HG03378 (cell line): Measurements from ENCODE around the gene ATP13A1.
"Not testable (repeated sequence)": the region's sequence is repeated elsewhere in the genome, so short reads cannot be mapped to it uniquely, and the experiment has no call there.

Experiments
- ATAC-seq: cut with Tn5 transposase; IDR thresholded peaks from one replicate; pipeline ENCODE4 v1.9.1; 2021; ENCODE audit warnings: mild to moderate bottlenecking, moderate library complexity; ENCODE audit not compliant: unreplicated experiment

ATP13A1 gene

DNA sequence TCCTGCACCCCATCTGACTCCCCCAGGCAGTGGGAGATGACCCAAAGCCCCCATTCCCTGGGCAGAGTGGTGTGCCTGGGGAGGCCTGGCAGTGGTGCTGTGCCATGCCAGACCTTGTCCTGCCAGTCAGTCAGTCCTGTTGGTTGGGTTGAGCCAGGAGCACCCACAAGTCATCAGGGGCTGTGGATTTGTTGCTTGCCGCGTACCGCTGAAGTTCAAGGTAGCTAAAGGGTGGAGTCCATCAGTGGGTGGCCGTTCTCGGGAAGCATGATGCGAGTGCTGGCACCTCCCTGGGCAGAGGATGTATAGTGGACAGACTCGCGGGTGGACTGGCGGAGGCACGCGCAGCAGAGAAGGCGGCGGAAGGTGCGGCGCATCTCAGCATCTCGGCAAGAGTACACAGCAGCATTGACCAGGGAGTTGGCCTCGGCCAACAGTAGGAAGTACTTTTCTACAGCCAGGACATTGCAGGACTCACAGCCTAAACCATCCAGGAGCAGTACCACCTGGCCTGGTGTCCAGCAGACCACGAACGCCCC lies 39.4 kb downstream of the ATP13A1 start:
- ATAC-seq, result no peak

GRCh38 chr19:19623383-19623782 lies 40.1 kb downstream of the ATP13A1 start:
- ATAC-seq, result no peak

- no peak for ATAC-seq
These were observed 43.6 kb downstream of the ATP13A1 start for GRCh38 chr19:19619849-19620210.

DNA sequence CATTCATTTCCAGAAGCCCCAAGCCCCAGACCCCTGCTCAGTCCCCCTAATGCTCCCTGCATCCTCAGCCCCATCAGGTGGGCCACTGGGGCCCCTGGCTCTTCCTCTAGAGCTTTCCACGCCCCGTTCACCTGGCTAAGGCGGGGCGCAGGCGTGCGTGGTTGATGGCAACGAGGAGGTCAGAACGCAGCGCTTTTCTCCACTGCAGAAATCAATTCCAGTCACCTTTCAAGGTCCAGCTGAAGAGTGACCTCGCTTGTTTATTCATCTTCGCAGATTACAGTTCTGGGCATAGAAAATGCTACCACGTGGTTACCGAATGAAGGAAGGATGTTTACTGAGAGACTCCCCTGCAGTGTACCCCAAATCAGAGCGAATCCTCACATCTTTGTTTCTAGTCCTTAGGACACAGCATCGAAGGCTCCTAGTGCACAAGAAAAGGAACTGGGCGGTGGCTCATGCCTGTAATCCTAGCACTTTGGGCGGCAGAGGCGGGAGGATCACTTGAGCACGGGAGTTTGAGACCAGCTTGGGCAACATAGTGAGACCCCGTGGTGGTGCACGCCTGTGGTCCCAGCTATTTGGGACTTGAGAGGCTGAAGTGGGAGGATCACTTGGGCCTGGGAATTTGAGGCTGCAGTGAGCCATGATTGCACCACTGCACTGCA lies 44.2 kb downstream of the ATP13A1 start:
- ATAC-seq, result no peak

DNA sequence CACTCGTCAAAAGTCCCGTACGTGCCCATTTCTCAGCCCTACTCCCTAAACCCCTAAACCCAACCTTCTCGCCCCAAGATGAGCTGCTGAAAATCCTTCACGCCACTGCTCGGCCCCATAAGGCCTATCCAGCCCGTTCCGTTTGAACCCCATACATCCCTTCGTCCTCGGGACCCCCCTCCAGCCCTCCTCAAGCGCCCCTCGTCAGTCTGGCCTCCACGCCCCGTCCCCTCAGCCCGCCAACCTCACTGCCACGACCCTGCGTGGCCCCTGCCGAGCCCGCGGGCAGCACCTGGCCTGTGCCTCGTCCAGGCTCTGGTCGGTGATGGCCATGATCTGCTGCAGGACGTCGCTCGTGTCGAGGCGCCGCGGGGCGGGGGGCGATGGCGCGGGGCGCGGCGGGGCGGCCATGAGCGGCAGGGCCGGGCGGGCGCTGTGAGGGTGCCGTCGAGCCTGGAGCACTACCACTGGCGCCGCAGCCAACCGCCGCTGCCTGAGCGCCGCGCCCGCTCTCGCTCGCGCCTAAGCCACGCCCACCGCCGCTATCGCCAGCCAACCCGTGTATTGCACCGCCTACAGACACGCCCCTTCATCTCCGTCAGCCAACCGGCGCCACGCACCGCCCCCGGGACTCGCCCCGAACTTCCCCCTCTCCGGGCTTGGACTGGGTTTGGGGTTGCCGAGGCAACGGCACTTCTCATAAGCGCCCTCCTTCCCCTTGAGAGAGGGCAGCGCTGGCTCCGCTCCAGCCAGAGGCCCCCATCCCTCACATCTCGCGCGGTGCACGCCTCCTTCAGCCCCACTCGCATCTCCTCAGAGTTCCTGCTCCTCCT lies 45.0 kb downstream of the ATP13A1 start, which contains the start of gene PBX4:
PBX4 (minus strand) TSS at position 469 of the 833 bp plus-strand sequence; CDS start at position 411, 58 bp downstream.
- peak; percentile 91 for ATAC-seq

- no peak for ATAC-seq
These were observed 48.4 kb downstream of the ATP13A1 start for GRCh38 chr19:19615086-19615485.

DNA sequence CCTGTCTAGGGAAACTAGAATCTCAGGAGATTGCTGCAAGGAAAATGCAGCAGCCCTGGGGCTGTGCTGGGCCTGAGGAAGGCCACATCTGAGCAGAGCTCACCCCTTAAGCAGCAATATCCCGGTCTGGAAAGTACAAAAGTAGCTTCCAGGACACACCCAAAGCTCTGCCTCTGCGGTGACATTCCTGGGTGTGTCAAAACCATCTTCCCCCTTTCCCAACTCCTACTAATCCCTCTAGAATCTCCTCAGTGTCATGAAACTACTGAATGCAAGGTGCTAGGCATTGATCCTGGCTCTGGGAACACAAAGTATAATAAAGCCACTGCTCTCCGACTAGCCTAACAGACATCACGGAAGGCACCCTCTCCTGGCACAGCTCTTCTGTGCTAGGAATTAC lies 50.0 kb downstream of the ATP13A1 start:
- no peak for ATAC-seq

- no peak for ATAC-seq
These were observed 52.9 kb downstream of the ATP13A1 start for GRCh38 chr19:19610376-19611202.

GRCh38 chr19:19606686-19607085 lies 56.8 kb downstream of the ATP13A1 start:
- not testable (repeated sequence) for ATAC-seq

GRCh38 chr19:19606021-19606420 lies 57.5 kb downstream of the ATP13A1 start:
- ATAC-seq, result no peak

GRCh38 chr19:19602713-19603324 lies 60.7 kb downstream of the ATP13A1 start:
- no peak for ATAC-seq

GRCh38 chr19:19602136-19602712 lies 61.3 kb downstream of the ATP13A1 start:
- no peak for ATAC-seq

GRCh38 chr19:19600793-19601330 lies 62.6 kb downstream of the ATP13A1 start:
- no peak for ATAC-seq

DNA sequence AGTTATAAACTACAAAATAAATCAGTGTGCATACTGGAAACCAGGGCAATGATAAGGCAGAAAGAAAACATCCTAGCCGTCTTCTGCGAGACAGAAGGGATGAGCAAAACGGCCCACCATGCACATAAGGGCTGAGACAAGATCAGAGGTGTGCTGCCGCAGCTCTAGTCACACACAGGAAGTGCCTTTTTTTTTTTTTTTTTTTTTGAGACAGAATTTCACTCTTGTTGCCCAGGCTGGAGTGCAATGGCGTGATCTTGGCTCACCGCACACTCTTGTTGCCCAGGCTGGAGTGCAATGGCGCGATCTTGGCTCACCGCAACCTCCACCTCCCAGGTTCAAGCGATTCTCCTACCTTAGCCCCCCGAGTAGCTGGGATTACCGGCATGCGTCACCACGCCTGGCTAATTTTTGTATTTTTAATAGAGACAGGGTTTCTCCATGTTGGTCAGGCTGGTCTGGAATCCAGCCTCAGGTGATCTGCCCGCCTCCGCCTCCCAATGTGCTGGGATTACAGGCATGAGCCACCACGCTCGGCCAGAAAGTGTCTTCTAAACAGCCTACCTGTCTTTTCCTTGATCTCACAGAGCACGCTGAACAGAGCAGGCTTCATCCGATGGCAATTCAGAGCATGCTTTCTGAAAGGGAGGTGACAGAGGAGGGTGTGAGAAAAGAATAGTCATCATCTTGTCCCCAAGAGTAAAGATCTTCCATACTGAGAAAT lies 64.6 kb downstream of the ATP13A1 start:
- ATAC-seq, result not testable (repeated sequence)

GRCh38 chr19:19597809-19598306 lies 65.6 kb downstream of the ATP13A1 start:
- peak; percentile 72 for ATAC-seq
